Measurements from ENCODE around the gene SRCAP. TPM values are rescaled to one million over a fixed set of nuclear protein-coding genes. Genes with fewer than 3 reads are reported as not detected.
A peak's percentile ranks its signal among the peaks of the same experiment; 100 is the strongest.

SRCAP gene
- total RNA-seq, 1 experiment from 2014 or later = 58.5 TPM

GRCh38 chr16:30677931-30678585, 20.9 kb upstream of the SRCAP start (continued):
- TF ChIP-seq ARID4B (CRISPR knock-in tag; IDR thresholded peaks at IDR 0.05; ENCODE audit: borderline replicate concordance) (no peak), AR (CRISPR knock-in tag; IDR thresholded peaks at IDR 0.05) (no peak), ZMAT4 (CRISPR knock-in tag; IDR thresholded peaks at IDR 0.05) (no peak), EMX1 (CRISPR knock-in tag; IDR thresholded peaks at IDR 0.05) (no peak), MAX (CRISPR knock-in tag; IDR thresholded peaks at IDR 0.05) (peak; percentile 50; the same call in 1 of the 2 replicates), E2F5 (CRISPR knock-in tag; IDR thresholded peaks at IDR 0.05) (no peak), ZNF317 (CRISPR knock-in tag; IDR thresholded peaks at IDR 0.05; ENCODE audit: borderline replicate concordance, low read depth) (no peak)

- DNase-seq (ENCODE audit: low spot score) (no peak), ATAC-seq (no peak)
- ChIA-PET POLR2A (interaction anchor here (0.9 to 1.4 kb wide), 9 partner anchors 14 to 83 kb away, joined by 3 to 6 read pairs (median 3); partner anchors contain the start of genes CFAP119, FBRS, PHKG2 and PRR14), CTCF (interaction anchor here (0.5 to 2.1 kb wide), 15 partner anchors 12 to 586 kb away, joined by 3 to 40 read pairs (median 3); partner anchors contain the start of genes DCTPP1, FBRS, PHKG2 and PRR14)
- no peak overlapping the region for H3K27ac Mint-ChIP-seq
- no peaks in the 10 kb centered on the region for H3K36me3 Mint-ChIP-seq
- H3K27me3 Mint-ChIP-seq (ENCODE audit: low read depth) = peaks cover 99% of the 10 kb centered on the region
- peaks cover 5% of the 10 kb centered on the region; the same call in 1 of the 2 replicates for H3K4me1 Mint-ChIP-seq
- no peaks in the 10 kb centered on the region for H3K9me3 Mint-ChIP-seq
- TF ChIP-seq GRHL2 (CRISPR knock-in tag; IDR thresholded peaks at IDR 0.05; ENCODE audit: insufficient replicate concordance, severe bottlenecking) (no peak), ESRRA (CRISPR knock-in tag; IDR thresholded peaks at IDR 0.05; ENCODE audit: borderline replicate concordance) (no peak), ZNF423 (CRISPR knock-in tag; IDR thresholded peaks at IDR 0.05) (no peak), ZBTB21 (CRISPR knock-in tag; IDR thresholded peaks at IDR 0.05; ENCODE audit: borderline replicate concordance) (no peak), ZMAT4 (CRISPR knock-in tag; IDR thresholded peaks at IDR 0.05) (no peak), ZNF416 (CRISPR knock-in tag; IDR thresholded peaks at IDR 0.05) (no peak), FOXP1 (CRISPR knock-in tag; IDR thresholded peaks at IDR 0.05; ENCODE audit: borderline replicate concordance) (no peak), NFATC4 (CRISPR knock-in tag; IDR thresholded peaks at IDR 0.05) (no peak), ATF1 (CRISPR knock-in tag; IDR thresholded peaks at IDR 0.05) (no peak), ZNF219 (CRISPR knock-in tag; IDR thresholded peaks at IDR 0.05; ENCODE audit: borderline replicate concordance) (no peak), MAX (CRISPR knock-in tag; IDR thresholded peaks at IDR 0.05) (no peak), ARID4B (CRISPR knock-in tag; IDR thresholded peaks at IDR 0.05; ENCODE audit: borderline replicate concordance) (no peak), CDX4 (CRISPR knock-in tag; IDR thresholded peaks at IDR 0.05; ENCODE audit: borderline replicate concordance) (no peak)
- no peak overlapping the region for H3K4me3 Mint-ChIP-seq
Observed at GRCh38 chr16:30678586-30678970, 20.4 kb upstream of the SRCAP start.

Data from WTC11 (cell line).